Anterior cingulate cortex (tissue), 58 donors: ENCODE results near the gene PFKFB4.

Experiments used
- DNase-seq, 58 donors: peaks; one replicate each; lab custom pipeline; 2025; lab: John Stamatoyannopoulos, UW

PFKFB4 gene

GRCh38 chr3:48556796-48557626 lies at the start of gene PFKFB4:
TSS of gene PFKFB4 (minus strand) at chr3:48556803. CDS start at chr3:48556777, 26 bp downstream.
- DNase-seq: peak; percentile 95 to 100 (median 99)

GRCh38 chr3:48601622-48601994 lies 45.0 kb upstream of the PFKFB4 start:
- DNase-seq: peak in 31 of 58 donors; percentile 4 to 83 (median 31)

- no peak for DNase-seq
Measured at GRCh38 chr3:48600711-48601621, 44.4 kb upstream of the PFKFB4 start.

- no peak for DNase-seq
Measured at GRCh38 chr3:48599509-48600285, 43.1 kb upstream of the PFKFB4 start.

- no peak for DNase-seq
Measured at GRCh38 chr3:48599077-48599501, 42.5 kb upstream of the PFKFB4 start.

DNA sequence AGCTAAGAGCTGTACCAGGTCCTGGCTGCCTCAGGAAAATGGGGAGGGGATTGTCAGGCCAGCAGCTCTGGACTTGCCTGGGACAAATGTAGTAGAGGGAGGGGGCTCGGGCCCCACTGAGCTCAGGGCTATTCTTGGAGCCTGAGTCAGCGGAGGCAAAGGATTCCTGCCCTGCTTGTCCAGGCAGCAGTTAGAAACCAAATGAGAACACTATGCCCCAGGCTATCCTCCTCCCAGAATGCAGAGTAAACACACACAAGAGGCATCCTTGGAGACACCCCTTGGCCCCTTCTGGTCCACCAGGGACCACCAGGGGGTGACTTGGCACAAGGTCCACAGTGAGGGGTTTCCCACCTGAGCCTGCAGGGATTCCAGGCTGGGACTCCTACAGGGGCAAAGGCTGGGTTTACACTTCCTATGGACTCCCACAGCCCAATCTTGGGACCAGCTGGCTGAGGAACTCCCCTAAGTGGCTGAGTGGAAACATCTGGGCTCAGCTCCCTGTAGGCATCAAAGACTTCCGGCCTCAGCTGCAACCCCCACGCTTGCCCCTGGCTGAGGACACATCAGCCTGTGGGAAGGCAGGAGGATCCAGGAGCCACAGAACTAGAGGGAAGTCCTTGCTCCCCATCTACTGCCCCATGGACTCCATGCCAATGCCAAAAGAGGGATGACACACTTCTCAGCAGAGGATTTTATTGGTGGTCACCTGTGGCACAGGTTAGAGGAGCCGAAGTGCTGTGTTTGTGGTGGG lies 41.9 kb upstream of the PFKFB4 start:
- no peak for DNase-seq

GRCh38 chr3:48597408-48597800 lies 40.8 kb upstream of the PFKFB4 start:
- DNase-seq: no peak

DNA sequence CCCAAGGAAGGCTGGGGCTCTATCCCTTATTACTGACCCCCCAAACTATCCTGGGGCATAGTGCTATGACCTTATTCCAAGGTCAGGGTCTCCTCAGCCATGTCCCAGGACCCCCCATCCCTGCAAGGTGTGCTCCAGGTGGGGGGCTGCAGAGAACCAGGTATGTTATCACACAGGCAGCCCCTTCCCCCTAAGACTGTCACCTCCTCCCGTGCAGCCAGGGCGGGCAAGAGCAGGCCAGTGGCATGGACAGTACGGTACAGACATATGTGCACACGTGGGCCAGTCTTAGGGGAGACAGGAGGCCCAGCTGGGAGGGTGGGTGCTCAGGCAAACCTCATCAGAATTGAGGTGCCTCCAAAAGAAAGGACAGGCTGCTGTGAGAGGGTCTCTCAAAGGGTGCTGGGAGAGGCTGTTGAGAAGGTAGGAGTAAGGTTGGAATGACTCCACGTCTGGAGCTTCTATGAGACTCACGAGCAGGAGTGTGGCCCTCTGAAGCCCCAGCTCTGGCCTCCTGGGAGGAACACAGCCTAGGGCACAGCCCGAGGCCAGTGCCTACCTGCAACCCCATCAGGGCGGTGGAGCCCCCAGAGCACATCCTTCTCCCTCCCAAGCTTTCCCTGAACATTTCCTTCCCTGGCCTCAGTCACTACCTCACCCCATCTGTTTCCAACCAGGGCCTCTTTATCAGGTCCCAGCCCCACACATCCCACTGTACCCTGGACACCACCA lies 40.2 kb upstream of the PFKFB4 start:
- DNase-seq: no peak

DNA sequence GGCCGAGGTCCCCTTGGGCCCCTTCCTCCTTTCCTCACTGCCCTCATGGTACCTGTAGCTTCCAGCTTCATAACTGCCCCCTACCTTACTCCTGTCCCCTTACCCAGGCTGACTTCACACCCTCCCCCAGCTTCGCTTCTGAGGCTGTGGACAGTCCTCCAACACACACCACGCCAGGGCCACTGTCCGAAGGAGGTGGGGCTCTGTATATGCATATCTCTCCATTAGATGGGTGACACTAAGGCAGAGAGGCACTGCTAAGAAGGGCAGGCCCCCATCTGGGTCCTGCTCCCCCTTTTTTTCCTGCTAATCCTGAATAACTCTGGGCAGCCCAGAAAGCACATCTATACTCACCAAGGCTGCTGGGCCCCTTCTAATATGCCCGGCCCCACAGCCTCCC lies 39.6 kb upstream of the PFKFB4 start:
- no peak for DNase-seq

DNA sequence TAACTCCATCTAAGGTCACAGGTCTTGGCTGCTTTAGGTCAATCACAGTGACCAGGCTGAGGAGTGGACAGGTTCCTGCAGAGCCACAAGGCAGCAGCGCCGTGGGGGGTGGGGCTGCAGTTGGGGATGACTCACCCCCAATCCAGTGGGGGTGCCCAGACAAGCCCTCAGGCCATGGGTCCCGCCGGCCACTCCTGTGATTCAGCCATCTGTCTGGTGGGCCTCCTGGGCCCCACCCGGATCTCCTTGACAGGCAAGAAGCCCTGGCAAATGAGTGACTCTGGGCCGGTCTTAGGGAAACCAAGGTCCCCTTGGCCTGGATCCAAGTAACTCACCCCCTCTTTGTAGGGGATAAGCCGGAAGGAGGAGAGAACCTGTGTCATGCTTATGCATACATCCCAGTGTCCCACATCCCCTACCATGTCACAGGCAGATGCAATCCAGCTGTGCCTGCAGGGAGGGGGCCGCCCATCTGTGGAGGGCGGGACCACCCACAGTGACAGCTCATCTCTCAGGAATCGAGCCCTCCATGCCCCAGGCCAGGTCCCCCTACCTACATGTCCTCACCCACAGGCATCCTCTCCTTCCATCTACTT lies 39.0 kb upstream of the PFKFB4 start:
- DNase-seq: peak in 5 of 58 donors; percentile 5 to 86 (median 25)

DNA sequence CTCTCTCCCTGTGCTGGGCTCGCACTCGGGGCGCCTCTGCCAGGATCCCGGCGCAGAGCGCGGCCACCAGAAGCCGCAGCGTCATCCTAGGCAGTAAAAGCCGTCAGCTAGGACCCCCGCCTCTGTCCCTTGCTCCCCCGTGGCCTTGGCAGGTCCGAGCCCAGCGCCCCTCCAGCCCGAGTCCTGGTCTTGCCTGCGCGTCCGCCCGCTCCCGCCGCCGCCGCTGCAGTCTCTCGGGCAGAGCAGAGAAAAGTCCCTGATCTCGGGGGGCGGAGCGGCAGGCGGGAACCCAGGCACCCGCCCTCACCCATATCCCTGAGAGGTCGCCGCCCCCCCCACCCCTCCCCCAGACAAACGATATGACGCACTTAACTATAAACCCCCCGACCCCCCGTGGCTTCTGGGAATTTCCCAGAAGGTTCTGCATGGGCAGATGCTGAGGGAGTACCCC lies 38.5 kb upstream of the PFKFB4 start, which contains the start of gene COL7A1:
Gene COL7A1 (minus strand): TSS at position 255 of the 451 bp plus-strand sequence. CDS start 170 bp downstream, at position 85.
- DNase-seq: peak in 2 of 58 donors; percentile 32 to 79

- DNase-seq: no peak
Measured at GRCh38 chr3:48594417-48595049, 37.9 kb upstream of the PFKFB4 start.

DNA sequence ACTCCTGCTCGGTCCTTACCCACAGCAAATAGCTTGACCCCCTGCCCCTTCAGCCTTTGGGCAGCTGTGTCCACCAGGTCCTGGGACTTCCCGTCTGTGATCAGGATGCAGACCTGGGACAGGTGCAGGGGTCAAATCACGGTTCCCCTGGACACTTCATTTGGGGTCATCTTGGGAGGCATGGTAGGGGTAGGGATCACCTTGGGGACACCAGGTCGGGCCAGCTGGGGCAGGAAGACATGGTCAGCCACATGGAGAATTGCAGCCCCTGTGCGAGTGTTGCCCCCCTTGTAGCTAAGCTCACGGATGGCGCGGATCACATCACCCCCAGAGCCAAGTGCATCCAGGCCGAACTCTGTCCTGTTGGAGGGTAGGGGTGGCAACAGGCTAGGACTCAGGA lies 36.7 kb upstream of the PFKFB4 start:
- no peak for DNase-seq

DNA sequence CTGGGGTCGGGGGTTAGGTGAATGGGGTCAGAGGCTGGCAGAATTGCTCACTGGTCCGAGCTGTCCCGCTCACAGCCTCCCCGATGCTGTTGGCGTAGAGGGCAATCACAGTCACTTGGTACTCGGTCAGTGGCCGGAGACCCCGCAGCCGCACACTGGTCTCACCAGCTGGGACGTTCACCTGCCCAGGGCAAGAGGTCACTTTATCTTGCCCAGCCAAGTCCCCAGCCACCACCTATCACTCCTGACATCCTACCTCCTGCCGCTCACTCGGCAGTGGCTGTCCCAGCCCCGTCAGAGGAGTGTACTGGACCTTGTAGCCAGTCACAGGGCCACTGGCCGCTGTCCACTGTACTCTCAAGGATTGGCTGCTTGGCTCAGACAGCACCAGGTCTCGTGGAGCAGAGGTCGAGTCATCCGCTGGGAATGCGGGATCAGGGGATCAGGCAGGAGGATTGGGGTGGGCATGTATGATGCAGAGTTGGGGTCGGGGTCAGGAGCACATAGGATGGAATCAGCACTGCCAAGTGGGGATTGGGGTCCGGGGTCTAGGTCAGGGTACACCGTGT lies 36.0 kb upstream of the PFKFB4 start:
- DNase-seq: no peak

GRCh38 chr3:48591886-48592518 lies 35.4 kb upstream of the PFKFB4 start:
- no peak for DNase-seq

- DNase-seq: no peak
Measured at GRCh38 chr3:48591436-48591835, 34.8 kb upstream of the PFKFB4 start.

DNA sequence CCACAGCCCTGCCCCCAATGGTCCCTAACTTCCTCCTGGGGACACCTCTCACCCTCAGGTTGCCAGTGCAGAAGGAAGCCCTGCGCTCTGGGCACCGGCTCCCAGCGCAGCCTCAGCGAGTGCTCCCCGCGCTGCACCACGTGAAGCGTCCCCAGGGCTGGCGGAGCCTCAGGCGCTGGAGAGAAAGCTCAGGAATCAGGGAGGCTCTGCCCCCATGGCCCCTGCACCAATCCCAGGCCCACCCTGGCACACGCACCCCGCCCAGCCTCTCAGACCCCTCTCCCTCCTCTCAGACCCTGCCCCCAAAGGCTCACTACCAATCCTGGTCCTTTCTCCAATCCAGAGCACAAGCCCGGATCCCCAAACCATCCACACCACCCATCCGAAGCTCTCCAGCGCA lies 31.6 kb upstream of the PFKFB4 start:
- DNase-seq: no peak
